Left ventricle myocardium inferior (tissue), 1 donor: ENCODE data around the gene EPHA2. TPM values are rescaled to one million over a fixed set of nuclear protein-coding genes. Genes with fewer than 3 reads are reported as not detected.

ENCODE experiments used
- DNase-seq: peaks from one replicate; pipeline ENCODE4 v3.0.0-alpha.2; 2020
- H3K27ac ChIP-seq: fragments of 200-600 bp; replicated peaks from 2 replicates; pipeline ENCODE4 v1.8.0; 2021
- H3K27me3 ChIP-seq: fragments of 200-600 bp; 2 replicates; pipeline ENCODE4 v1.8.0; 2021; ENCODE audit warnings: low read depth
- H3K36me3 ChIP-seq: fragments of 200-600 bp; 2 replicates; pipeline ENCODE4 v1.8.0; 2021
- H3K4me1 ChIP-seq: fragments of 200-600 bp; 2 replicates; pipeline ENCODE4 v1.8.0; 2021
- H3K4me3 ChIP-seq: fragments of 200-600 bp; 2 replicates; pipeline ENCODE4 v1.8.0; 2021; ENCODE audit warnings: mild to moderate bottlenecking, moderate library complexity
- H3K9me3 ChIP-seq: fragments of 200-600 bp; replicated peaks from 2 replicates; pipeline ENCODE4 v1.8.0; 2021
- intact Hi-C: fragments of 100-400 bp; cut with micrococcal nuclease; formaldehyde crosslinking; loops from one replicate; pipeline ENCODE4 v1.11.0; 2022
- total RNA-seq: library from RNA; stranded (reverse); fragmentation: NEBNext Ultra II Directional; extraction: Animal tissue kit (Norgen Biotek cat#: 25700); gene quantifications from one replicate; pipeline ENCODE4 v1.2.1, GENCODE V29; 2021
- TF ChIP-seq, protein P1 (sequence below): fragments of 200-600 bp; IDR thresholded peaks from 2 replicates; pipeline ENCODE4 v1.8.0; 2021; ENCODE audit warnings: antibody characterized with exemption, mild to moderate bottlenecking, borderline replicate concordance
- donor health status: DM: no; HTN: yes; CAD: no; lungs with severe emphysema.

Gene EPHA2
- total RNA-seq, 1 donor from 2014 or later, result 9.6 TPM

DNA sequence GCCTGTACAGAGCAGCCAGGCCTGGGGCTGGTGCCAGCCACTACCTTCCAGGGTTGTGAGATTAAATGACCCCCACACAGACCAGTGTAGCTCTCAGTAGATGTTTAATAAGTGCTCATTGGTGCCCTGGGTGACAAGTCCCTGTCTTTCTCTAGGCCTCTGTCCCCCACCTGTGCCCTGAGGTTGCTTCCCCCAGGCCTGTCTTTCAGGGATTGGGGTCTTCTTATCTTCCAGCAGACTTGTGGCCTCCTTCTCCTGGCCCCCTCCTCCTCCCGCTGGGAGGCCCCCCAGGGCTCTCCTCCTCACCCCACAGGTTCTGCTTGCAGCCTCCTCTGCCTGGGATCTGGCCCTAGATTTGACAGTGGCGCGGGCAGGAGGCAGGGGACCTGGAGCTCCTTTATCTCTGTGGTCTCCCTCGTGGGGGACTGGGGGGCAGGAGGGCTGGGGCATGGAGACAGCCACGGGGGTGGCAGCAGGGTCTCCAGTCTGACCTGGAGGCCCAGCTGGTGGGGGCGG lies 40.3 kb downstream of the EPHA2 start:
- Histone ChIP-seq H3K27ac (no peak overlapping the region), H3K27me3 (no peaks in the 10 kb centered on the region), H3K9me3 (no peaks in the 10 kb centered on the region), H3K4me1 (peaks cover 20% of the 10 kb centered on the region), H3K4me3 (no peak overlapping the region), H3K36me3 (no peaks in the 10 kb centered on the region)
- intact Hi-C loops, result no loop called here
- TF ChIP-seq, protein P1, sequence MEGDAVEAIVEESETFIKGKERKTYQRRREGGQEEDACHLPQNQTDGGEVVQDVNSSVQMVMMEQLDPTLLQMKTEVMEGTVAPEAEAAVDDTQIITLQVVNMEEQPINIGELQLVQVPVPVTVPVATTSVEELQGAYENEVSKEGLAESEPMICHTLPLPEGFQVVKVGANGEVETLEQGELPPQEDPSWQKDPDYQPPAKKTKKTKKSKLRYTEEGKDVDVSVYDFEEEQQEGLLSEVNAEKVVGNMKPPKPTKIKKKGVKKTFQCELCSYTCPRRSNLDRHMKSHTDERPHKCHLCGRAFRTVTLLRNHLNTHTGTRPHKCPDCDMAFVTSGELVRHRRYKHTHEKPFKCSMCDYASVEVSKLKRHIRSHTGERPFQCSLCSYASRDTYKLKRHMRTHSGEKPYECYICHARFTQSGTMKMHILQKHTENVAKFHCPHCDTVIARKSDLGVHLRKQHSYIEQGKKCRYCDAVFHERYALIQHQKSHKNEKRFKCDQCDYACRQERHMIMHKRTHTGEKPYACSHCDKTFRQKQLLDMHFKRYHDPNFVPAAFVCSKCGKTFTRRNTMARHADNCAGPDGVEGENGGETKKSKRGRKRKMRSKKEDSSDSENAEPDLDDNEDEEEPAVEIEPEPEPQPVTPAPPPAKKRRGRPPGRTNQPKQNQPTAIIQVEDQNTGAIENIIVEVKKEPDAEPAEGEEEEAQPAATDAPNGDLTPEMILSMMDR, result no peak
- no peak for DNase-seq

DNA sequence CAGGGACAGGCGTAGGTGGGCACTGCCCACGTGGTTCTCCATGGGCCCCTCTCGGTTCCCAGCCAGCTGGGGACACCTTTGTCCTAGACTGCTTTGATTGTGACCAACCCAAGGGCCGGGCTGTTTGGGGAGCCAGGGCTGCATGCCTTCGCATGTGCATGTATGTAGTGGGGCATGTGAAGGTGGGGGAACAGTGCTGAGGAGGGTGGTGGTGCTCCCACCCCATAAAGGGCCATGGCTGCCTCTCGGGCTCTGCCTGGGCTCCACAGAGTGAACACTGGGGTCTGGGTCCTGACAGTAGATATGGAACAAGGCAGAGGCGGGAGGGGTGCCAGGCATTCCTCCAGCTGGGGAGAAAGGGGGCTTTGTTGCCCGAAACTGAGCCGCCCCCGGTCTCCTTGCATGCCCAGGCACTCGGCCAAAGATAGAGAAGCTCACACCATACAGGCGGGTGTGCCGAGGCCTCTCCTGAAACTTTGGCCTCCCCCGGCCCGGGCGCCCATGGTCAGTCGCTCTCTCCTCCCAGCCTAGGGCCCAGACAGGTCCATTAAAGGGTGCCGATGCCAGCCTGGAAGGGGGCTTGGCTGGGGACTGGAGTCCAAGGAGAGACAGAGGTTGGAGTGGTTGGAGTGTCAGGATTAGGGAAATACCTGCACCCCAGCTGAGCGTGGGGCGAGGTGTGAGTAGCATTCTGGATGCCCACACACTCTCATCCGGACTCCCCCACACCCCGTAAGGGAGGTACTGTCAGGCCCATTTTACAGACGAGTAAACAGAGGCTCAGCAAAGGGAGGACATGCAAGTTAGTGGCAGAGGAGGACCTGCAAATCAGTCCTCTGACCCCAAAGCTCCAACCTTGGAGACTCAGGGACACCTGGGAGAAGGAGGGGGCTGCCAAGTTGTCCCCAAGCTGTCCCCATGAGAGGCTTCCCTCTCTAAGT lies 41.1 kb downstream of the EPHA2 start:
- Histone ChIP-seq H3K27ac (no peak overlapping the region), H3K27me3 (no peaks in the 10 kb centered on the region), H3K4me3 (no peak overlapping the region), H3K9me3 (no peaks in the 10 kb centered on the region), H3K4me1 (peaks cover 20% of the 10 kb centered on the region), H3K36me3 (no peaks in the 10 kb centered on the region)
- no peak for DNase-seq
- TF ChIP-seq, protein P1, result no peak
- intact Hi-C loops, result no loop called here

DNA sequence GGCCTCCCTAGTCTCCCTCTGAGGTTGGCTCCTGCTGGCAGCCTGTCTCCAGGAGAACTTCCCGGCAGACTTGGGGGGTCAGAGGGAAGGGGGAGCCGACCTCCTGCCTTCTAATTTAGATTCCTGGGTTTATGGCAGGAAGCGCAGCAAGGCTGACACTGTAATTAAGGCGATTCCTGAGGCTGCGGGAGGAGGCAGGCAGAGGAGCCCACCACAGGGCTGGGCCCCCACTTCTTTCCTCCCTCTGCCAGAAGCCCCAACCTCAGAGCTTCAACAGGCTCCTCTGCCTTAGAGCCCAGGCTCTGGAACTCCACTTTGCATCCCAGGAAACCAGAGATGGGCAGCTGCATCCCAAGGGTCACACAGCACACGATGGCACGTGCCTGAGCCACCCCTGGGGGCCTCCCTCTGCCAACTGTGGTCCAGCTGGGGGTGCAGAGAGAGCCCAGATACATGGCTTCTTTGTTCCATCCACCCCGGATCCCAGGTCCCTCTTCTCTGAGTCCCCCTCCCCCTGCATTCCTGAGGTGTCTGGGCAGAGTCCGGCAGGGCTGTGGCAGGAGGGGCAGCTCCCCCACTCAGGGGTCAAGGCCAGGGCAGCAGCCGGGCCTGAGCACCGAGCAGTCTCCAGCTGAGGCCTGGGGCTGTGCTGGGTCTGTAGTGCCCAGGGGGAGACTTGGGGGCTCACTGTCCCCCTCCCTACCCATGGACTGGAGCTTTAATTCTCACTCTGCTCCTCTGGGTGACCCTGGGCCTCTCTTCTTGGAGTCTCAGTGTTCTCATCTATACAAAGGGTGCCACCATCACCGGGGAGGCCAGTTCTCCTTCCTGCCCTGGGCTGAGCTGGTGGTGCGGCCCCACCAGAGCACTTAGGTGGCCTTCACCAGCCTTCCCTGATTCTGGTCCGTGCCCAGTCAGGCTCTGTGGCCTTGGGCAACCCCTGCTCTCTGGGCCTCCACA lies 43.0 kb downstream of the EPHA2 start:
- TF ChIP-seq, protein P1, result no peak
- intact Hi-C loops, result no loop called here
- H3K36me3 ChIP-seq, result no peaks in the 10 kb centered on the region
- H3K27ac ChIP-seq, result no peak overlapping the region
- peaks cover 20% of the 10 kb centered on the region for H3K4me1 ChIP-seq
- H3K27me3 ChIP-seq, result no peaks in the 10 kb centered on the region
- no peak for DNase-seq
- H3K9me3 ChIP-seq, result peaks cover 11% of the 10 kb centered on the region
- H3K4me3 ChIP-seq, result no peak overlapping the region

DNA sequence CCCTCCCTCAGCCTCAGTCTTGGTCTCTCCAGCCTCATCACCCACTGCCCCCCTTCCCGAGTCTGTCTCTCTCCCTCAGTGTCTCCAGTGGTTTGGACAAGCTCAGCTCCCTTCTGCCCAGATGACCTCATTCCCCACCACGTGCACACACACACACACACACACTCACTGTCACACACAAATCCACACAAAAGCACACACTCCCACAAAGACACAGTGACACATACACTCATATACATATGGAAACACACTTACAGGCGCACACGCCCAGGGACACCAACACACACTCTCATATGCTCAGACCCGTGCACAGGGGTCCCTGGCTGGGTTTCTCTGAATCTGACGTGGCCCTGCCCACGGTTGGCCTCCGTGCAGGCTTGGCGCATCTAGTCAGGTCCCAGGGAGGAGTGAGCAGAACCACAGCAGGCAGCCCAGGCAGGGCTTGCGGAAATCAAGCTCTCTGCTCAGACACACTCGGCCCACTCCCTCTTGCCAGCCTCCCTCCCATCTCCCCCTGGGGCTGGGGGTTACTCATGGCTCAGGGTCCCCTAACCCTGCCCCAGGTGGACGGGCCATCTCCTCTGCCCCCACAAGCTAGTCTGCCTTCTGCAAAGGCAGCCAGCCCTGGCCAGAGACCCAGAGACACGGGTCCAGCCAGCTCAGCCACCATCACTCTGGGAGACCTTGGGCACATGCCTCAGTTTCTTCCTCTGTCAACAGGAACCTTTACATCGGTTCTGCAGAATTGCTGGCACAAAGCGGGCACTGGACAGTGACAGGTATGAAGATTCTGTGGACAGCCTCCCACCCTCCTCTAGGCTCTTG lies 43.9 kb downstream of the EPHA2 start:
- no peak overlapping the region for H3K27ac ChIP-seq
- H3K4me3 ChIP-seq, result no peak overlapping the region
- intact Hi-C loops, result no loop called here
- peaks cover 14% of the 10 kb centered on the region for H3K9me3 ChIP-seq
- no peaks in the 10 kb centered on the region for H3K27me3 ChIP-seq
- H3K4me1 ChIP-seq, result peaks cover 20% of the 10 kb centered on the region
- no peaks in the 10 kb centered on the region for H3K36me3 ChIP-seq
- DNase-seq, result no peak
- TF ChIP-seq, protein P1, result no peak

DNA sequence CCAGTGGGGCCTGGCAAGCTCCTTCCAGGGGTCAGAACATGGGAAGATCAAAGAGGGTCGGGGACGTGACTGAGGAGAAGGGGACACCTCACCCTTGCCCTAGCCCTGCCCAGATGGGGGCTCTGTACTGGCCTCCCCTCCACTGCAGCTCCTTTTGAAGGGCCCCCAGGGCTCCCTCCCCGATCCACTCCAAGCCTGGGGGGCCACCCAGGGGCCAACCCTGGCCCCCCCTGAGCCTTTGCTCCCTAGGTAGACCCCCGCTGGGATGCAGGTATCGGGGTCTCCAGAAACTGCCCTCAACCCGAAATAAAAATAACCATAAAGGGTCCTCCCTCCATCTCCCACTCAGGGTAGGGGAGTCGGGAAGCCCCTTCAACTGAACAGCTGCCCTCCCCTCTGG lies 45.0 kb downstream of the EPHA2 start:
- Histone ChIP-seq H3K36me3 (no peaks in the 10 kb centered on the region), H3K9me3 (peaks cover 14% of the 10 kb centered on the region), H3K4me3 (no peak overlapping the region), H3K4me1 (peaks cover 20% of the 10 kb centered on the region), H3K27me3 (no peaks in the 10 kb centered on the region), H3K27ac (no peak overlapping the region)
- DNase-seq, result no peak
- TF ChIP-seq, protein P1, result no peak
- intact Hi-C loops, result no loop called here
